HG03039 (cell line): ENCODE data around the gene CDKN2AIP.
"Not testable (repeated sequence)": the region's sequence is repeated elsewhere in the genome, so short reads cannot be mapped to it uniquely, and the experiment has no call there.

Experiments used
- ATAC-seq: cut with Tn5 transposase; IDR thresholded peaks from one replicate; pipeline ENCODE4 v1.9.1; 2021; ENCODE audit warnings: mild to moderate bottlenecking, moderate library complexity; ENCODE audit not compliant: unreplicated experiment

The CDKN2AIP gene

DNA sequence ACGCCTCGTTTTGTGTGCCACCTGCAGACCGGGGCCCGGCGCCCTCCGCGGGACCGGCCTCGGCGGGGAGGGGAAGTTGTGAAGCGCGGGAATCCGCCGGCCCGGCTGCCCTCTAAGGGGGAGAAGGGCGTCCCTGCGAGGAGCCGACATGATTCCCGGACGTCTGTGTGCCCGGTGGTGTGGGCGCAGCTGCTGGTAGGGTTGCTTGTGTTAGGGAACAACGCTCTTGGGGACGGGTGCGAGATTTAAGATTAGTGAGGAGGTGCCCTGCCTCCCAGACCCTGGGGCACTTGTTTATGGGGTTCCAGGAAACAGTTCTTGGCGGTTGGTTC is 627 bp downstream of the CDKN2AIP start:
- no peak for ATAC-seq

DNA sequence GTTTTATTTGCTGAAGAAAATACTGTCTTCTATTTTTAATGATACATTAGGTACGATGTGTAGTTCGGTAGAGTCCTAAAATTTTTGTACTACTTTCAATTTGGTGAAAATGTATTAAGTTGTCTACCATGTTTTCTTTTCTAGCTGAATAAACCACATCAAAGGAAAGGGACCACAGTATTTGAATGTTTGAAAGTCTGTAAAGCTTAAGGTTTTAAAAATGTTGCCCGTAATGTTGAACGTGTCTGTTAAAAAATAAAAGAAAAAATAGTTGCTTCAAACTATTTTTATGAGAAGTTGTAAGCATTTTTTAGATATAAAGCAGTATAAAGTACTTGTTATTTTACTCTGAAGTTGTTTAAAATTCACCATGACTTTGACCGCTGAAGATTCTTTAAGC is 3.2 kb downstream of the CDKN2AIP start:
- no peak for ATAC-seq

GRCh38 chr4:183448436-183448835 is 4.0 kb downstream of the CDKN2AIP start:
- ATAC-seq = no peak

- ATAC-seq = no peak
These were observed 4.9 kb downstream of the CDKN2AIP start for GRCh38 chr4:183449193-183449882.

DNA sequence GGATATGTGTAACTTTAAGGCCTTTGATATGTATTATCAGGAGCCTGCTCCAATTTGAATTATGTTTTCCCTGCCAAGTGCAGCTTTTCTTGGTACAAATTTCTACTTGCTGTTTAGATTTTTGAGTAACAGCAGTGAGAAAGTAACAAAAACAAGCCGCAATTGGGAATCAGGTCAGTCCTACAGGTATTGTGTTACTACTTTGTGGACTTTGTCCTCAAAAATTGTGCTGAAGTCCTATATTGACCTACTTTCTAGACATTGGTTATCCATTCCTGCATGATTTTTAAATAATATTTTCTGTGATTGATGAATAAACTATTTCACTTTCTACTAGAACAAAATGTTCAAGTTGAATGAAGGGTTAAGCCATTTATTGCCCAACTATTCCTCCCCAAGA is 5.7 kb downstream of the CDKN2AIP start:
- ATAC-seq = no peak

GRCh38 chr4:183455431-183456195 is 11.2 kb downstream of the CDKN2AIP start:
- ATAC-seq = no peak

DNA sequence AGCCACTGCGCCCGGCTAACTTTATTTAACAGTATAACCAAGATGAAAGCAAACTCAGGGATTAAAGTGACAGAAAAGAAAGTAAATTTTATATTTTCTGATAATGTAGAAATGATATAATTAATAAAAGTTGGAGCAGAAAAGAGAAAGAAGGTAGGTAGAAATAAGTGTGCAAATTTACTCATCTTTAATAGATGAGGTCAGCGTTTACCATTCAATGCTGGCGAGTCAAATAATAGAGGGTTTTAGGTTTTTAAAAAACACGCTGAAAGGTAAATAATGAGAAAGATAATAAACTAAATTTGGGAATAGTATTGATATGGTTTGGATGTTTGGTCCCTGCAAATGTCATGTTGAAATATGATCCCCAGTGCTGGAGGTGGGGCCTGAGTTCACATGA is 13.6 kb downstream of the CDKN2AIP start:
- ATAC-seq = no peak

- ATAC-seq = not testable (repeated sequence)
These were observed 19.6 kb downstream of the CDKN2AIP start for GRCh38 chr4:183463903-183464619.

DNA sequence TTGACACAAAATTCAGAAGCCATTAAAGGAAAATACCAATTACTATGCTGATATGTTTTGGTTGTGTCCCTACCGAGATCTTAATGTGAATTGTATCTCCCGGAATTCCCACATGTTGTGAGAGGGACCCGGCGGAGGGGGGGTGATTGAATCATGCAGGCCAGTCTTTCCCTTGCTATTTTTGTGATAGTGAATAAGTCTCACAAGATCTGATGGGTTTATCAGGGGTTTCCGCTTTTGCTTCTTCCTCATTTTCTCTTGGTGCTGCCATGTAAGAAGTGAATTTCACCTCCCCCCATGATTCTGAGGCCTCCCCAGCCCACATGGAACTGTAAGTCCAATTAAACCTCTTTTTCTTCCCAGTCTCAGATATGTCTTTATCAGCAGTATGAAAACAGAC is 21.4 kb downstream of the CDKN2AIP start:
- ATAC-seq = not testable (repeated sequence)

DNA sequence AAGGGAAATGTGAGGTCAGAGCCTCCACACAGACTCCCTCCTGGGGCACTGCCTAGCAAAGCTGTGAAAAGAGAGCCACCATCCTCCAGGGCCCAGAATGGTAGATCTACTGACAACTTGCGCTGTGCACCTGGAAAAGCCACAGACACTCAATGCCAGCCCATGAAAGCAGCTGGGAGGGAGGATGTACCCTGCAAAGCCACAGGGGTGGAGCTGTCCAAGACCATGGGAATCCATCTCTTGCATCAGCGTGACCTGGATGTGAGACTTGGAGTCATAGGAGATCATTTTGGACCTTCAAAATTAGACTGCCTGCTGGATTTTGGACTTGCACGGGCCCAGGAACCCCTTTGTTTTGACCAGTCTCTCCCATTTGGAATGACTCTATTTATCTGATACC is 22.8 kb downstream of the CDKN2AIP start:
- no peak for ATAC-seq

- no peak for ATAC-seq
These were observed 24.0 kb downstream of the CDKN2AIP start for GRCh38 chr4:183468210-183469095.

DNA sequence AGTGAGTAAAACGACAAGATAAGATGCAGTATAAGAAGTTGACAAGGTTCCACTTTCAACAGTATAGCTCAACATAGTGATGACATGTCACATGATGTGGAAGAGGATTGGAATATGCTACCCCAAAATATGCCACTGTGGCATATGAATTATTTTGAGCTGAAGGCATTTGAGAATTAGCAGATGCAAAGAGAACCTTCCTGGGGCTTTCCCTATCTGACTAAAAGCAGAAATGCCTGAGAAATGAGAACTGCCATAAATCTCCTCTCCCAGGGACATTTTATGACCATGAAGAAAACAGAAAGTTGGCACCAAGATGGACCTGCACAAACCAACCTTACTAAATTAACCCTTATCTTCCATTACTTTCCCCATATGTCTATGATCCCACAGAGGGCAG is 24.8 kb downstream of the CDKN2AIP start:
- ATAC-seq = no peak

DNA sequence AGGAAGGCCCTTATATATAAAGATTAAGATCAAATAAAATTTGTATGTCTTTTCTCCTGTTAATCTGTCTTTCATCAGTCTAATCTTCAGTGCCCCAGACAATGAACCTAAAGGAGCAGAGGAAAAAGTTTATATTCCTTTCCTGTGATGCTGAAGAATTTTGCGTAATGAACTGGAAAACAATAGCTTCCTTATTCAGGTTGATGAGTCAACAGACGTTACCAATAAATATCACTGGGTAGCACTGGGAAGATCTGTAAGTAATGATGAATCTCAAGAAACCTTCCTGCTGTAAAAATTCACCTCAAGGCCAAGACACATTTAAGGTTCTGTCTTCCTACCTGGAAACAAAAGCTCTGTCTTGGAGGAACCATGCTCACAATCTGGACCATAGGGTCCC is 25.5 kb downstream of the CDKN2AIP start:
- no peak for ATAC-seq

GRCh38 chr4:183470821-183471220 is 26.4 kb downstream of the CDKN2AIP start:
- no peak for ATAC-seq

DNA sequence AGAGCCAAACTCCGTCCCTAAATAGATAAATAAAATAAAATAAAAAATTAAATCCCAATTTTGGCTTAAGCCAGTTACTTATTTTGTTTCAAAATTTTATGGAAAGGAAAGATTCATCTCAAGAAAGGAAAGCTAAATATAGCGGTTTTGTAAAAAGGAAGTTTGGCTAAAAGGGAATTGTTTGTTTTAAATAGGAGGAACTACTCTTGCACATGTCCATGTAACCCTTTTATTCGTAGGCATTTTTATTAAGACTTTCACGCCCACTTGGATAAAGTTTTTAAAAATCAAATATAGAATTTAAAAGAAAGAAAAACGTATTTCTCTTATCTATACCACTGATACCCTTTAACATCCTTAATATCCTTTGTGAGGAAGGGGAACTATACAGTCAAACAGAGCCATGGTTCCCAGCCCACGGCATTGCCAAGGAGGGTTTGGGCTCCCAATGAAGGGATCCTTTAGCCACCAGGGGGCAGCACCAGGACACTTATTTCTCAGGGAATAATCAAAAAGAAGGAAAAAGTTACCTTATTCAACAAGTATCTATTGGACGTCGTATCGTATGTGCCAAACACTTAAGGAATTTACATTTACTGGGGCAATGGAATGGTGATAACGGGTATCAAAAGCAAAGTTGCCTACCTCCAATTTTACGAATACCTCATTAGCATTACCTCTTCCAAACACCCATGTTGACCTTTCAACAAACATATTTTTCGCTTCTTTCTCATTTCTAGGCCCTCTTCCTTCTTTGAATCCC is 27.7 kb downstream of the CDKN2AIP start:
- ATAC-seq = peak; percentile 58

DNA sequence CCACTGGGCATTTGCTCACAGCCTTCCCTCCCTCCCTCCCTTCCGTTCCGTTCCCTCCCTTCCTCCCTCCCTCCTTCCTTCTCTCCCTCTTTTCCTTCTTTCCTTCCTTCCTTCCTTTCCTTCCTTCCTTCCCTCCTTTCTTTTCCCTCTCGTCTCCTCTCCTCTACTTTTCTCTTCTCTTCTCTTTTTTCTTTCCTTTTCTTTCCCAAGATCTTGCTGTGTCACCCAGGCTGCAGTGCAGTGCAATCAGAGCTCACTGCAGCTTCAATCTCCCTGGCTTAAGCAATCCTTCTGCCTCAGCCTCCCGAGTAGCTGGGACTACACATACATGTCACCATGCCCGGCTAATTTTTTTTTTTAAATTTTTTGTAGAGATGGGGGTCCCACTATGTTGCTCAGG is 33.7 kb downstream of the CDKN2AIP start:
- no peak for ATAC-seq

GRCh38 chr4:183478926-183479325 is 34.5 kb downstream of the CDKN2AIP start:
- no peak for ATAC-seq

GRCh38 chr4:183482515-183483095 is 38.2 kb downstream of the CDKN2AIP start:
- ATAC-seq = not testable (repeated sequence)

GRCh38 chr4:183483997-183484396 is 39.6 kb downstream of the CDKN2AIP start:
- ATAC-seq = no peak
